ENCODE data around the gene PADI1. TPM values are rescaled to one million over a fixed set of nuclear protein-coding genes. Genes with fewer than 3 reads are reported as not detected.

Gene PADI1
- total RNA-seq, 1 experiment from 2014 or later = 0.24 TPM

GRCh38 chr1:17186216-17186909 is 18.6 kb upstream of the PADI1 start:
- DNase-seq = no peak

More at GRCh38 chr1:17186216-17186909, 18.6 kb upstream of the PADI1 start:
- Histone ChIP-seq H2BK5ac (ENCODE audit: insufficient read length, low read length) (no peak overlapping the region), H3K4ac (ENCODE audit: low read depth, low read length) (no peak overlapping the region), H3K23me2 (ENCODE audit: insufficient read length, low read depth, low read length, poor library complexity, severe bottlenecking) (no peaks in the 10 kb centered on the region), H3K4me2 (ENCODE audit: insufficient read depth, insufficient read length, low read length) (no peak overlapping the region), H3K27ac (ENCODE audit: insufficient read length, low read depth, low read length) (no peak overlapping the region), H3K14ac (ENCODE audit: insufficient read depth, low read length) (no peak overlapping the region), H4K5ac (ENCODE audit: insufficient read length, low read depth, low read length) (no peak overlapping the region), H2AFZ (ENCODE audit: low read length) (no peak overlapping the region), H4K20me1 (ENCODE audit: control insufficient read depth, insufficient read depth, insufficient read length) (no peaks in the 10 kb centered on the region), H2BK120ac (ENCODE audit: low read depth, low read length, poor library complexity, severe bottlenecking) (no peak overlapping the region), H3T11ph (ENCODE audit: low read length) (no peak overlapping the region), H4K8ac (replicated peaks; ENCODE audit: insufficient read length, low read depth, low read length) (no peak overlapping the region), H2BK12ac (ENCODE audit: insufficient read length, low read depth, low read length) (no peak overlapping the region), H3K27me3 (ENCODE audit: insufficient read depth, low read length) (no peaks in the 10 kb centered on the region), H3K9ac (ENCODE audit: extremely low read depth, insufficient read length, low read length) (no peak overlapping the region), H3K79me1 (ENCODE audit: insufficient read depth, low read depth, low read length, poor library complexity, severe bottlenecking) (no peaks in the 10 kb centered on the region), H3K9me3 (ENCODE audit: control insufficient read depth, low read depth, low read length) (no peaks in the 10 kb centered on the region), H2BK20ac (ENCODE audit: low read depth, low read length, poor library complexity, severe bottlenecking) (no peak overlapping the region), H3K79me2 (ENCODE audit: insufficient read depth, low read length) (no peaks in the 10 kb centered on the region), H3K56ac (ENCODE audit: insufficient read length, low read depth, low read length) (no peak overlapping the region), H3K23ac (ENCODE audit: insufficient read length, low read depth, low read length) (no peak overlapping the region), H4K91ac (ENCODE audit: insufficient read length, low read depth, low read length) (no peak overlapping the region), H2AK5ac (ENCODE audit: insufficient read length, low read length) (no peak overlapping the region), H3K4me1 (ENCODE audit: insufficient read depth, low read length) (no peaks in the 10 kb centered on the region; the same call in 1 of the 2 replicates), H3K18ac (ENCODE audit: insufficient read length, low read depth, low read length) (no peak overlapping the region), H2BK15ac (ENCODE audit: low read depth, low read length) (no peak overlapping the region)
- Mint-ChIP-seq H3K36me3 (ENCODE audit: insufficient read depth in 1 of 3, low read depth in 3 of 3) (peaks cover 0 to 11% (median 0%) of the 10 kb centered on the region in 3 experiments; a peak in 3 of 7 replicates), H3K9me3 (peaks cover 3 to 11% of the 10 kb centered on the region in 2 experiments; a peak in 3 of 5 replicates), H3K4me1 (peaks cover 20% of the 10 kb centered on the region in 2 experiments), H3K27me3 (ENCODE audit: low read depth) (no peaks in the 10 kb centered on the region), H3K27ac (peak overlapping the region in 1 of 3 experiments; percentile 24; a peak in 1 of 7 replicates), H3K4me3 (no peak overlapping the region)
- WGBS (ENCODE audit: extremely low coverage, insufficient read length, low lambda C conversion rate) = no CpG with 5 or more reads among the region's 9 CpGs
- no peak for TF ChIP-seq CTCF (conservative IDR thresholded peaks at IDR 0.05)

Measured in H9 (cell line).